Measurements from ENCODE around the gene TMPRSS6.

The TMPRSS6 gene

GRCh38 chr22:37048133-37048532 is 61.4 kb downstream of the TMPRSS6 start:
- no peak overlapping the region for H3K4me3 ChIP-seq (replicated peaks; ENCODE audit: low read depth, low read length)
- no peak for TF ChIP-seq CTCF (IDR thresholded peaks at IDR 0.05; ENCODE audit: low read length, missing control alignments)
- DNase-seq (ENCODE audit: low read depth): no peak

- DNase-seq (ENCODE audit: low read depth): no peak
- no peak overlapping the region for H3K4me3 ChIP-seq (replicated peaks; ENCODE audit: low read depth, low read length)
- TF ChIP-seq CTCF (IDR thresholded peaks at IDR 0.05; ENCODE audit: low read length, missing control alignments): no peak
Measured at GRCh38 chr22:37047006-37047405, 62.5 kb downstream of the TMPRSS6 start.

- no peak overlapping the region for H3K4me3 ChIP-seq (replicated peaks; ENCODE audit: low read depth, low read length)
- DNase-seq (ENCODE audit: low read depth): no peak
- TF ChIP-seq CTCF (IDR thresholded peaks at IDR 0.05; ENCODE audit: low read length, missing control alignments): no peak
Measured at GRCh38 chr22:37046589-37046988, 62.9 kb downstream of the TMPRSS6 start.

- peak; percentile 69 for TF ChIP-seq CTCF (IDR thresholded peaks at IDR 0.05; ENCODE audit: low read length, missing control alignments)
- DNase-seq (ENCODE audit: low read depth): peak; percentile 65
- no peak overlapping the region for H3K4me3 ChIP-seq (replicated peaks; ENCODE audit: low read depth, low read length)
Measured at GRCh38 chr22:37045958-37046357, 63.6 kb downstream of the TMPRSS6 start.

- DNase-seq (ENCODE audit: low read depth): no peak
- no peak overlapping the region for H3K4me3 ChIP-seq (replicated peaks; ENCODE audit: low read depth, low read length)
- no peak for TF ChIP-seq CTCF (IDR thresholded peaks at IDR 0.05; ENCODE audit: low read length, missing control alignments)
Measured at GRCh38 chr22:37044634-37045625, 64.6 kb downstream of the TMPRSS6 start.

GRCh38 chr22:37043828-37044538 is 65.5 kb downstream of the TMPRSS6 start:
- DNase-seq (ENCODE audit: low read depth): peak; percentile 63

More at GRCh38 chr22:37043828-37044538, 65.5 kb downstream of the TMPRSS6 start:
- H3K4me3 ChIP-seq (replicated peaks; ENCODE audit: low read depth, low read length): no peak overlapping the region
- peak; percentile 64 for TF ChIP-seq CTCF (IDR thresholded peaks at IDR 0.05; ENCODE audit: low read length, missing control alignments)

Measured in fibroblast of pulmonary artery (primary cell).